ENCODE measurements around the gene WWTR1.

Gene WWTR1

GRCh38 chr3:149563114-149563513, 94.7 kb downstream of the WWTR1 start:
- no peak for DNase-seq

GRCh38 chr3:149560617-149561016, 97.2 kb downstream of the WWTR1 start:
- no peak for DNase-seq

GRCh38 chr3:149560001-149560400, 97.8 kb downstream of the WWTR1 start:
- no peak for DNase-seq

- DNase-seq = no peak
Observed at GRCh38 chr3:149559525-149559924, 98.3 kb downstream of the WWTR1 start.

GRCh38 chr3:149555927-149556326, 101.9 kb downstream of the WWTR1 start:
- DNase-seq = no peak

GRCh38 chr3:149554826-149555225, 103.0 kb downstream of the WWTR1 start:
- DNase-seq = no peak

- DNase-seq = no peak
Observed at GRCh38 chr3:149553781-149554451, 103.9 kb downstream of the WWTR1 start.

- DNase-seq = no peak
Observed at GRCh38 chr3:149552700-149553099, 105.1 kb downstream of the WWTR1 start.

- DNase-seq = no peak
Observed at GRCh38 chr3:149551500-149551899, 106.3 kb downstream of the WWTR1 start.

GRCh38 chr3:149548669-149549065, 109.2 kb downstream of the WWTR1 start:
- no peak for DNase-seq

- DNase-seq = no peak
Observed at GRCh38 chr3:149547954-149548668, 109.7 kb downstream of the WWTR1 start.

- DNase-seq = no peak
Observed at GRCh38 chr3:149547413-149547812, 110.4 kb downstream of the WWTR1 start.

GRCh38 chr3:149545049-149545448, 112.8 kb downstream of the WWTR1 start:
- no peak for DNase-seq

- no peak for DNase-seq
Observed at GRCh38 chr3:149542375-149543312, 115.2 kb downstream of the WWTR1 start.

GRCh38 chr3:149541091-149541491, 116.7 kb downstream of the WWTR1 start:
- no peak for DNase-seq

- no peak for DNase-seq
Observed at GRCh38 chr3:149538371-149538770, 119.5 kb downstream of the WWTR1 start.

- no peak for DNase-seq
Observed at GRCh38 chr3:149536429-149536828, 121.4 kb downstream of the WWTR1 start.

GRCh38 chr3:149535333-149535685, 122.5 kb downstream of the WWTR1 start:
- no peak for DNase-seq

- DNase-seq = no peak
Observed at GRCh38 chr3:149534671-149535332, 123.0 kb downstream of the WWTR1 start.

- no peak for DNase-seq
Observed at GRCh38 chr3:149534082-149534481, 123.7 kb downstream of the WWTR1 start.

- no peak for DNase-seq
Observed at GRCh38 chr3:149532489-149533180, 125.2 kb downstream of the WWTR1 start.

GRCh38 chr3:149529099-149529498, 128.7 kb downstream of the WWTR1 start:
- no peak for DNase-seq

GRCh38 chr3:149528340-149528650, 129.5 kb downstream of the WWTR1 start:
- DNase-seq = no peak
